Pancreas (tissue), 10 donors: ENCODE measurements around the gene BACH2. TPM values are rescaled to one million over a fixed set of nuclear protein-coding genes. Genes with fewer than 3 reads are reported as not detected.
"Not testable (repeated sequence)": the region's sequence is repeated elsewhere in the genome, so short reads cannot be mapped to it uniquely, and the experiment has no call there.

ENCODE experiments used
- ATAC-seq, 4 donors: fragments of 200-7000 bp; cut with Tn5 transposase; one replicate each; pipeline versions ENCODE4 v1.8.0 to v1.9.1; 2020; ENCODE audit warnings: mild to moderate bottlenecking in 4 of 4, moderate library complexity in 4 of 4
- DNase-seq, 6 donors: peaks; one replicate each; pipeline ENCODE4 v3.0.0-alpha.2; 2020
- FAIRE-seq: peaks from 2 replicates; lab custom pipeline; 2012; peaks lifted over from hg19 to GRCh38; lab: Jason Lieb, UNC
- H3K27ac ChIP-seq, 4 donors: fragments of 200-600 bp; sonication (generic); 1 replicate in 3 of 4; 2 replicates in 1 of 4; pipeline versions ENCODE4 v1.5.0 to v1.8.0; 2020
- H3K27me3 ChIP-seq, 4 donors: fragments of 200-600 bp; one replicate each; pipeline ENCODE4 v1.8.0; 2021
- H3K36me3 ChIP-seq, 3 donors: fragments of 200-600 bp; sonication (generic) in 1 of 3; one replicate each; pipeline versions ENCODE4 v1.5.0 to v1.8.0; 2020 to 2021
- H3K4me1 ChIP-seq, 3 donors: fragments of 200-600 bp; one replicate each; pipeline ENCODE4 v1.8.0; 2021
- H3K4me3 ChIP-seq, 4 donors: fragments of 200-600 bp; sonication (generic) in 2 of 4; one replicate each; pipeline versions ENCODE4 v1.5.0 to v1.8.0; 2020 to 2021
- H3K9me3 ChIP-seq, 4 donors: fragments of 200-600 bp; one replicate each; pipeline ENCODE4 v1.8.0; 2021
- CTCF ChIP-seq, 4 donors: fragments of 200-600 bp; sonication (generic) in 3 of 4; IDR thresholded peaks; one replicate each; pipeline versions ENCODE4 v1.5.0 to v1.8.0; 2021; ENCODE audit warnings: antibody characterized with exemption in 4 of 4
- WGBS, 2 donors: extraction: QIAGEN DNeasy Blood & Tissue Kit; methylation state at CpG; one replicate each; pipeline ENCODE4 v1.1.7; 2013; 5-methylcytosine and 5-hydroxymethylcytosine counted together
- intact Hi-C, 3 donors: fragments of 100-400 bp; cut with DNase I; formaldehyde crosslinking; loops; one replicate each; pipeline versions ENCODE4 v1.11.1 to v1.14.2; 2022
- polyA plus RNA-seq, 2 donors: library from polyadenylated mRNA; stranded (reverse); fragments of 200-250 nt; gene quantifications; one replicate each; pipeline ENCODE4 v1.2.3, GENCODE V29; 2013
- total RNA-seq, 6 donors: library from RNA; stranded (reverse); fragmentation: NEBNext Ultra II Directional in 4 of 6; extraction: Animal tissue kit (Norgen Biotek cat#: 25700) in 4 of 6; gene quantifications; one replicate each; pipeline versions ENCODE4 v1.2.1 to v1.2.4, GENCODE V29; 2021 to 2023
- donor health status: healthy with polysubstance abuse.
- donor health status: DM: no; HTN: no; CAD: no; lungs with moderate emphysema.
- donor health status: DM: no; HTN: no; CAD: no.
- donor health status: control.
- donor health status: control.
- donor health status: Bipolar disorder and iron deficiency.
- donor health status: DM: yes; HTN: yes; CAD: no.
- donor health status: DM: no; HTN: no; CAD: no.
- donor health status: DM: no; HTN: no; CAD: no.
- donor health status: DM: yes; HTN: yes; CAD: no.

The BACH2 gene
- total and polyA plus RNA-seq, 8 donors: 0.61 to 8.0 (median 4.9) TPM

- no peak for TF ChIP-seq CTCF (IDR thresholded peaks at IDR 0.05)
- Histone ChIP-seq H3K36me3 (no peaks in the 10 kb centered on the region), H3K27me3 (no peaks in the 10 kb centered on the region), H3K4me1 (no peaks in the 10 kb centered on the region), H3K27ac (no peak overlapping the region), H3K9me3 (no peaks in the 10 kb centered on the region), H3K4me3 (no peak overlapping the region)
- ATAC-seq: peak in 1 of 4 donors; percentile 36
- no peak for FAIRE-seq
- WGBS, 2 donors: 72 to 83% methylated on average over 2 of the region's 2 CpGs
- intact Hi-C loops: no loop called here
- DNase-seq: no peak
These were observed 228.4 kb downstream of the BACH2 start for GRCh38 chr6:90068264-90068663.

- 91 to 95% methylated on average over 4 of the region's 4 CpGs for WGBS, 2 donors
- H3K27ac ChIP-seq: no peak overlapping the region
- FAIRE-seq (no peak), DNase-seq (no peak), ATAC-seq (no peak)
- H3K9me3 ChIP-seq: no peaks in the 10 kb centered on the region
- H3K36me3 ChIP-seq: no peaks in the 10 kb centered on the region
- intact Hi-C loops: no loop called here
- peaks cover 0 to 4% (median 0%) of the 10 kb centered on the region in 3 donors for H3K4me1 ChIP-seq
- no peak for TF ChIP-seq CTCF (IDR thresholded peaks at IDR 0.05)
- no peaks in the 10 kb centered on the region for H3K27me3 ChIP-seq
- H3K4me3 ChIP-seq: no peak overlapping the region
These were observed 229.9 kb downstream of the BACH2 start for GRCh38 chr6:90066697-90067096.

GRCh38 chr6:90065173-90065572 is 231.5 kb downstream of the BACH2 start:
- peaks cover 0 to 4% (median 0%) of the 10 kb centered on the region in 3 donors for H3K4me1 ChIP-seq
- H3K36me3 ChIP-seq: no peaks in the 10 kb centered on the region
- H3K27ac ChIP-seq: no peak overlapping the region
- no peak for TF ChIP-seq CTCF (IDR thresholded peaks at IDR 0.05)
- H3K4me3 ChIP-seq: no peak overlapping the region
- no peaks in the 10 kb centered on the region for H3K9me3 ChIP-seq
- H3K27me3 ChIP-seq: no peaks in the 10 kb centered on the region
- DNase-seq (no peak), FAIRE-seq (no peak), ATAC-seq (no peak)
- 94 to 96% methylated on average over 2 of the region's 2 CpGs for WGBS, 2 donors
- intact Hi-C loops: no loop called here

- ATAC-seq (no peak), FAIRE-seq (no peak), DNase-seq (no peak)
- no peak for TF ChIP-seq CTCF (IDR thresholded peaks at IDR 0.05)
- no peaks in the 10 kb centered on the region for H3K9me3 ChIP-seq
- H3K4me1 ChIP-seq: peaks cover 0 to 4% (median 0%) of the 10 kb centered on the region in 3 donors
- H3K27me3 ChIP-seq: no peaks in the 10 kb centered on the region
- intact Hi-C loops: no loop called here
- H3K36me3 ChIP-seq: no peaks in the 10 kb centered on the region
- H3K4me3 ChIP-seq: no peak overlapping the region
- H3K27ac ChIP-seq: no peak overlapping the region
- WGBS, 2 donors: 36% methylated on average over 2 of the region's 2 CpGs
These were observed 234.0 kb downstream of the BACH2 start for GRCh38 chr6:90062667-90063066.

- 75 to 90% methylated on average over 4 of the region's 4 CpGs for WGBS, 2 donors
- Histone ChIP-seq H3K36me3 (no peaks in the 10 kb centered on the region), H3K27me3 (no peaks in the 10 kb centered on the region), H3K4me3 (no peak overlapping the region), H3K4me1 (peaks cover 0 to 4% (median 0%) of the 10 kb centered on the region in 3 donors), H3K27ac (no peak overlapping the region), H3K9me3 (no peaks in the 10 kb centered on the region)
- no peak for DNase-seq
- intact Hi-C loops: no loop called here
- no peak for FAIRE-seq
- no peak for ATAC-seq
- TF ChIP-seq CTCF (IDR thresholded peaks at IDR 0.05): no peak
These were observed 234.6 kb downstream of the BACH2 start for GRCh38 chr6:90062051-90062450.

GRCh38 chr6:90059178-90059577 is 237.5 kb downstream of the BACH2 start:
- H3K4me3 ChIP-seq, intact Hi-C loops, H3K9me3 ChIP-seq, FAIRE-seq, DNase-seq, ATAC-seq, H3K27me3 ChIP-seq, H3K27ac ChIP-seq, H3K36me3 ChIP-seq, H3K4me1 ChIP-seq: not testable (repeated sequence)
- WGBS, 2 donors: 70 to 77% methylated on average over 3 of the region's 3 CpGs

- H3K27ac ChIP-seq, H3K36me3 ChIP-seq, H3K27me3 ChIP-seq, DNase-seq, H3K4me3 ChIP-seq, H3K9me3 ChIP-seq, H3K4me1 ChIP-seq, intact Hi-C loops, ATAC-seq, FAIRE-seq: not testable (repeated sequence)
- WGBS, 2 donors: 73 to 80% methylated on average over 1 of the region's 1 CpG
These were observed 240.7 kb downstream of the BACH2 start for GRCh38 chr6:90055924-90056323.

- H3K36me3 ChIP-seq, H3K4me1 ChIP-seq, H3K27me3 ChIP-seq, intact Hi-C loops, H3K4me3 ChIP-seq, ATAC-seq, H3K9me3 ChIP-seq, H3K27ac ChIP-seq, FAIRE-seq, DNase-seq: not testable (repeated sequence)
- 90 to 94% methylated on average over 12 of the region's 12 CpGs for WGBS, 2 donors
These were observed 242.4 kb downstream of the BACH2 start for GRCh38 chr6:90054193-90054592.
